H1 (cell line): ENCODE measurements around the gene CHD6. TPM values are rescaled to one million over a fixed set of nuclear protein-coding genes. Genes with fewer than 3 reads are reported as not detected.

Source experiments
- CTCF ChIA-PET: fragments of 300-600 bp; sonication (Branson Sonifier 250); formaldehyde crosslinking; loops from one replicate; lab custom pipeline; 2021; ENCODE audit not compliant: partially characterized antibody; lab: Charles Lee
- POLR2A ChIA-PET: fragments of 300-600 bp; sonication (Branson Sonifier 250); formaldehyde crosslinking; loops from one replicate; lab custom pipeline; 2021; ENCODE audit warnings: inconsistent platforms; ENCODE audit not compliant: partially characterized antibody; lab: Charles Lee
- DNase-seq, 2 experiments: peaks; one replicate each; pipeline versions ENCODE4 v3.0.0 to v3.0.0-alpha.2; 2010 to 2022; ENCODE audit warnings: low spot score in 2 of 2, low read depth in 1 of 2, mixed read lengths in 1 of 2
- FAIRE-seq: peaks from 2 replicates; lab custom pipeline; 2011; peaks lifted over from hg19 to GRCh38; lab: Jason Lieb, UNC
- H2AFZ ChIP-seq: 2 replicates; pipeline ENCODE4 v1.8.1; 2012; ENCODE audit warnings: low read length, inconsistent platforms
- H2AK5ac ChIP-seq: 2 replicates; pipeline ENCODE4 v1.6.1; 2013; ENCODE audit warnings: low read depth, low read length
- H2BK120ac ChIP-seq: replicated peaks from 2 replicates; pipeline ENCODE3; 2013; ENCODE audit warnings: low read depth, low read length, inconsistent platforms
- H2BK12ac ChIP-seq: 2 replicates; pipeline ENCODE4 v1.6.1; 2013; ENCODE audit warnings: low read depth, low read length
- H2BK15ac ChIP-seq: 2 replicates; pipeline ENCODE4 v1.6.1; 2013; ENCODE audit warnings: low read length
- H2BK20ac ChIP-seq: 2 replicates; pipeline ENCODE4 v1.6.1; 2013; ENCODE audit warnings: low read length
- H2BK5ac ChIP-seq: 2 replicates; pipeline ENCODE4 v1.6.1; 2013; ENCODE audit warnings: low read depth, low read length
- H3K14ac ChIP-seq: 2 replicates; pipeline ENCODE4 v1.6.1; 2013; ENCODE audit warnings: inconsistent platforms; ENCODE audit not compliant: insufficient read length
- H3K18ac ChIP-seq: 2 replicates; pipeline ENCODE4 v1.6.1; 2013; ENCODE audit warnings: low read length; ENCODE audit errors: extremely low read depth
- H3K23ac ChIP-seq: 2 replicates; pipeline ENCODE4 v1.6.1; 2013; ENCODE audit warnings: inconsistent platforms; ENCODE audit not compliant: insufficient read length
- H3K23me2 ChIP-seq: 2 replicates; pipeline ENCODE4 v1.6.1; 2013; ENCODE audit warnings: low read depth, low read length
- H3K27ac ChIP-seq: 2 replicates; pipeline ENCODE4 v1.6.1; 2011; ENCODE audit warnings: low read depth, low read length, inconsistent platforms
- H3K27me3 ChIP-seq, 4 experiments: replicated peaks in 1 of 4; 1 replicate in 1 of 4; 2 replicates in 3 of 4; pipeline versions ENCODE4 v1.6.1 to v1.8.1; 2011 to 2013; ENCODE audit warnings: low read length in 3 of 4, mild to moderate bottlenecking in 3 of 4, inconsistent platforms in 2 of 4, mixed read lengths in 2 of 4, moderate library complexity in 1 of 4; ENCODE audit not compliant: control insufficient read depth in 3 of 4, insufficient read depth in 3 of 4; ENCODE audit errors: extremely low read depth in 1 of 4
- H3K36me3 ChIP-seq, 4 experiments: 2 replicates each; pipeline versions ENCODE4 v1.6.1 to v1.8.1; 2011 to 2013; ENCODE audit warnings: mild to moderate bottlenecking in 4 of 4, low read length in 3 of 4, moderate library complexity in 2 of 4, control low read depth in 1 of 4, inconsistent platforms in 1 of 4; ENCODE audit not compliant: insufficient read depth in 4 of 4, control insufficient read depth in 2 of 4
- H3K4ac ChIP-seq: replicated peaks from 2 replicates; pipeline ENCODE3; 2013; ENCODE audit warnings: low read length, low read depth, mixed read lengths, inconsistent platforms; ENCODE audit not compliant: insufficient read length
- H3K4me1 ChIP-seq, 4 experiments: replicated peaks in 1 of 4; 1 replicate in 1 of 4; 2 replicates in 3 of 4; pipeline versions ENCODE4 v1.6.1 to v1.8.1; 2011 to 2013; ENCODE audit warnings: low read length in 3 of 4, inconsistent platforms in 2 of 4, mixed read lengths in 1 of 4; ENCODE audit not compliant: insufficient read depth in 4 of 4, control insufficient read depth in 3 of 4
- H3K4me2 ChIP-seq, 2 experiments: 2 replicates each; pipeline versions ENCODE4 v1.6.1 to v1.8.1; 2011 to 2013; ENCODE audit warnings: low read depth in 2 of 2, low read length in 2 of 2, control low read depth in 1 of 2, inconsistent platforms in 1 of 2, mild to moderate bottlenecking in 1 of 2; ENCODE audit not compliant: insufficient read depth in 1 of 2
- H3K4me3 ChIP-seq, 4 experiments: fragments of 200-600, 300-600 bp in 1 of 4; sonication (generic), shearing (Covaris generic), sonication (Bioruptor Twin) in 1 of 4; 2 replicates each; pipeline versions ENCODE4 v1.5.1 to v1.8.1; 2011 to 2016; ENCODE audit warnings: low read length in 4 of 4, low read depth in 3 of 4, control low read depth in 2 of 4, inconsistent platforms in 2 of 4, mild to moderate bottlenecking in 2 of 4, mixed read lengths in 1 of 4, moderate library complexity in 1 of 4; ENCODE audit not compliant: insufficient read depth in 2 of 4; ENCODE audit errors: extremely low read depth in 1 of 4
- H3K56ac ChIP-seq: replicated peaks from 2 replicates; pipeline ENCODE3; 2013; ENCODE audit warnings: low read depth, mild to moderate bottlenecking, mixed read lengths, low read length, inconsistent platforms; ENCODE audit not compliant: insufficient read length
- H3K79me1 ChIP-seq: 2 replicates; pipeline ENCODE4 v1.6.1; 2013; ENCODE audit warnings: low read depth, low read length, control low read depth
- H3K79me2 ChIP-seq, 2 experiments: 2 replicates each; pipeline versions ENCODE4 v1.6.1 to v1.8.1; 2012 to 2013; ENCODE audit warnings: low read length in 2 of 2, mild to moderate bottlenecking in 2 of 2, inconsistent platforms in 1 of 2; ENCODE audit not compliant: insufficient read depth in 2 of 2, control insufficient read depth in 1 of 2
- H3K9ac ChIP-seq, 4 experiments: replicated peaks in 1 of 4; 1 replicate in 1 of 4; 2 replicates in 3 of 4; pipeline versions ENCODE4 v1.6.1 to v1.8.1; 2011 to 2013; ENCODE audit warnings: low read depth in 3 of 4, low read length in 3 of 4, control low read depth in 2 of 4, mild to moderate bottlenecking in 2 of 4, moderate library complexity in 2 of 4, inconsistent platforms in 1 of 4; ENCODE audit errors: extremely low read depth in 1 of 4
- H3K9me3 ChIP-seq, 2 experiments: 2 replicates each; pipeline versions ENCODE4 v1.6.1 to v1.8.1; 2012 to 2013; ENCODE audit warnings: mild to moderate bottlenecking in 2 of 2, moderate library complexity in 2 of 2, control low read depth in 1 of 2, inconsistent platforms in 1 of 2, low read depth in 1 of 2, low read length in 1 of 2, mixed read lengths in 1 of 2; ENCODE audit not compliant: insufficient read depth in 2 of 2
- H4K20me1 ChIP-seq, 2 experiments: replicated peaks in 1 of 2; 2 replicates each; pipeline versions ENCODE3 to v1.8.1; 2011 to 2013; ENCODE audit warnings: inconsistent platforms in 2 of 2, low read length in 2 of 2, mild to moderate bottlenecking in 1 of 2; ENCODE audit not compliant: insufficient read depth in 2 of 2, control insufficient read depth in 1 of 2
- H4K5ac ChIP-seq: 2 replicates; pipeline ENCODE4 v1.6.1; 2013; ENCODE audit warnings: low read length, low read depth, mixed read lengths, inconsistent platforms; ENCODE audit not compliant: insufficient read length
- H4K8ac ChIP-seq: 2 replicates; pipeline ENCODE4 v1.8.0; 2013; ENCODE audit warnings: mild to moderate bottlenecking, moderate library complexity, low read length, inconsistent platforms; ENCODE audit not compliant: insufficient read depth; ENCODE audit errors: extremely low read depth
- H4K91ac ChIP-seq: replicated peaks from 2 replicates; pipeline ENCODE3; 2013; ENCODE audit warnings: low read length, mixed read lengths, inconsistent platforms; ENCODE audit not compliant: insufficient read length
- BRCA1 ChIP-seq: IDR thresholded peaks from 2 replicates; pipeline ENCODE4 v1.6.1; 2012; ENCODE audit warnings: low read depth, low read length, improper control_type of control experiment
- CREB1 ChIP-seq: IDR thresholded peaks from 2 replicates; pipeline ENCODE4 v1.6.1; 2012; ENCODE audit warnings: inconsistent platforms
- JUN ChIP-seq: IDR thresholded peaks from 2 replicates; pipeline ENCODE4 v1.6.1; 2011; ENCODE audit warnings: low read depth, mild to moderate bottlenecking, improper control_type of control experiment, low read length
- KDM1A ChIP-seq: fragments of 200-600, 300-600 bp; sonication (generic); IDR thresholded peaks from 2 replicates; pipeline ENCODE4 v1.7.1; 2016; ENCODE audit warnings: mild to moderate bottlenecking, low read length, borderline replicate concordance
- MAFK ChIP-seq: IDR thresholded peaks from 2 replicates; pipeline ENCODE4 v1.6.1; 2012; ENCODE audit warnings: low read depth, mild to moderate bottlenecking, improper control_type of control experiment, low read length
- POLR2AphosphoS5 ChIP-seq: IDR thresholded peaks from 2 replicates; pipeline ENCODE4 v1.6.1; 2011; ENCODE audit warnings: low read depth, low read length
- RFX5 ChIP-seq: IDR thresholded peaks from 2 replicates; pipeline ENCODE4 v1.6.1; 2011; ENCODE audit warnings: low read depth, low read length, improper control_type of control experiment, borderline replicate concordance
- WGBS, 2 experiments: shearing (Covaris generic) in 1 of 2; methylation state at CpG; one replicate each; pipeline versions ENCODE4 v1.1.6 to v1.1.7; 2013 to 2015; ENCODE audit warnings: low lambda C conversion rate in 2 of 2, mixed read lengths in 2 of 2, inconsistent platforms in 1 of 2, low coverage in 1 of 2, missing lambda C conversion rate in 1 of 2; ENCODE audit not compliant: insufficient replicate concordance in 2 of 2, insufficient coverage in 1 of 2, insufficient read length in 1 of 2; ENCODE audit errors: extremely low coverage in 1 of 2, missing lambda C conversion rate in 1 of 2; 5-methylcytosine and 5-hydroxymethylcytosine counted together
- polyA plus RNA-seq, 7 experiments: library from polyadenylated mRNA; depleted of rRNA in 3 of 7; stranded (reverse) in 5 of 7; unstranded in 2 of 7; fragments of >200 nt in 5 of 7; fragments of 200-250 nt in 2 of 7; gene quantifications; 1 replicate in 5 of 7; 2 replicates in 1 of 7; 4 replicates in 1 of 7; pipeline versions ENCODE4 v1.2.1 to v1.2.3, GENCODE V29; 2011 to 2013; ENCODE audit warnings: missing spikeins in 2 of 7, mixed read lengths in 2 of 7
- total RNA-seq: library from RNA; stranded (reverse); fragmentation: NEBNext Ultra II Directional; extraction: Animal tissue kit (Norgen Biotek cat#: 25700); gene quantifications from 2 replicates; pipeline ENCODE4 v1.2.1, GENCODE V29; 2021

Gene CHD6
- total and polyA plus RNA-seq, 2 of the 8 experiments (the other 6 are each of a cell fraction or from before 2014, with no cell fraction given): 11.1 to 62.9 TPM

GRCh38 chr20:41426086-41426830 is 191.9 kb downstream of the CHD6 start:
- Histone ChIP-seq H2BK20ac (no peak overlapping the region), H3K36me3 (peaks cover 21 to 69% (median 51%) of the 10 kb centered on the region in 4 experiments), H4K91ac (no peak overlapping the region), H4K20me1 (no peaks in the 10 kb centered on the region), H3K14ac (no peak overlapping the region), H4K8ac (no peak overlapping the region), H3K4me3 (no peak overlapping the region), H3K4me1 (no peaks in the 10 kb centered on the region), H2BK5ac (no peak overlapping the region), H3K27me3 (no peaks in the 10 kb centered on the region), H2BK12ac (no peak overlapping the region), H3K79me2 (no peaks in the 10 kb centered on the region), H3K56ac (no peak overlapping the region), H3K18ac (no peak overlapping the region), H2BK15ac (no peak overlapping the region), H3K9ac (no peak overlapping the region), H2BK120ac (no peak overlapping the region), H3K9me3 (no peaks in the 10 kb centered on the region), H3K4ac (no peak overlapping the region), H3K23ac (no peak overlapping the region), H2AK5ac (no peak overlapping the region), H4K5ac (no peak overlapping the region), H3K4me2 (no peak overlapping the region), H3K23me2 (no peaks in the 10 kb centered on the region), H2AFZ (no peak overlapping the region), H3K27ac (no peak overlapping the region), H3K79me1 (no peaks in the 10 kb centered on the region)
- WGBS, 2 experiments: 92% methylated on average over 11 of the region's 11 CpGs; no CpG with 5 or more reads in 1 of the 2 experiments
- no peak for TF ChIP-seq JUN
- no peak for TF ChIP-seq MAFK
- no peak for TF ChIP-seq POLR2AphosphoS5
- TF ChIP-seq CREB1: no peak
- TF ChIP-seq KDM1A: no peak
- TF ChIP-seq BRCA1: no peak
- TF ChIP-seq RFX5: no peak
- DNase-seq (no peak), FAIRE-seq (no peak)
- POLR2A ChIA-PET: interaction anchor here (0.7 kb wide), 1 partner anchor 275 kb away, joined by 4 read pairs; no protein-coding TSS in a partner anchor
- CTCF ChIA-PET: interaction anchor here (1.1 to 2.5 kb wide), 2 partner anchors 9 to 15 kb away, joined by 3 to 10 read pairs; no protein-coding TSS in a partner anchor
